HG02981 (cell line): Measurements from ENCODE around the gene MYH6.

ENCODE experiments used
- ATAC-seq: cut with Tn5 transposase; IDR thresholded peaks from one replicate; pipeline ENCODE4 v1.9.1; 2021; ENCODE audit warnings: mild to moderate bottlenecking, moderate library complexity; ENCODE audit not compliant: unreplicated experiment

MYH6 gene

GRCh38 chr14:23379366-23380196, 28.5 kb downstream of the MYH6 start:
- ATAC-seq = no peak

- no peak for ATAC-seq
Measured at GRCh38 chr14:23378612-23379220, 29.4 kb downstream of the MYH6 start.

- no peak for ATAC-seq
Measured at GRCh38 chr14:23377573-23378563, 30.2 kb downstream of the MYH6 start.

- no peak for ATAC-seq
Measured at GRCh38 chr14:23377198-23377550, 30.9 kb downstream of the MYH6 start.

- no peak for ATAC-seq
Measured at GRCh38 chr14:23376482-23377197, 31.4 kb downstream of the MYH6 start, which contains the start of gene CMTM5. Gene CMTM5 (plus strand): TSS chr14:23377046. CDS start chr14:23377252, 206 bp downstream.

GRCh38 chr14:23375527-23376251, 32.4 kb downstream of the MYH6 start:
- no peak for ATAC-seq

GRCh38 chr14:23373041-23373440, 35.0 kb downstream of the MYH6 start:
- no peak for ATAC-seq

GRCh38 chr14:23372509-23372908, 35.6 kb downstream of the MYH6 start, which contains the start of gene IL25:
Gene IL25 (plus strand): TSS chr14:23372809.
- no peak for ATAC-seq

- no peak for ATAC-seq
Measured at GRCh38 chr14:23371865-23372264, 36.2 kb downstream of the MYH6 start.

- no peak for ATAC-seq
Measured at GRCh38 chr14:23370221-23370620, 37.9 kb downstream of the MYH6 start.

GRCh38 chr14:23366426-23366921, 41.6 kb downstream of the MYH6 start:
- no peak for ATAC-seq

GRCh38 chr14:23365732-23366425, 42.2 kb downstream of the MYH6 start:
- ATAC-seq = no peak

GRCh38 chr14:23365036-23365731, 42.9 kb downstream of the MYH6 start, which contains the start of gene EFS:
Gene EFS (minus strand): TSS chr14:23365172. CDS start chr14:23365025, 147 bp downstream.
- ATAC-seq = no peak

GRCh38 chr14:23364164-23365035, 43.7 kb downstream of the MYH6 start:
- no peak for ATAC-seq

GRCh38 chr14:23362200-23362599, 45.9 kb downstream of the MYH6 start:
- no peak for ATAC-seq

- ATAC-seq = no peak
Measured at GRCh38 chr14:23361763-23362162, 46.3 kb downstream of the MYH6 start.

GRCh38 chr14:23361320-23361719, 46.8 kb downstream of the MYH6 start:
- no peak for ATAC-seq
